ENCODE measurements around the gene KCTD5.
"Not testable (repeated sequence)": the region's sequence is repeated elsewhere in the genome, so short reads cannot be mapped to it uniquely, and the experiment has no call there.

Gene KCTD5

DNA sequence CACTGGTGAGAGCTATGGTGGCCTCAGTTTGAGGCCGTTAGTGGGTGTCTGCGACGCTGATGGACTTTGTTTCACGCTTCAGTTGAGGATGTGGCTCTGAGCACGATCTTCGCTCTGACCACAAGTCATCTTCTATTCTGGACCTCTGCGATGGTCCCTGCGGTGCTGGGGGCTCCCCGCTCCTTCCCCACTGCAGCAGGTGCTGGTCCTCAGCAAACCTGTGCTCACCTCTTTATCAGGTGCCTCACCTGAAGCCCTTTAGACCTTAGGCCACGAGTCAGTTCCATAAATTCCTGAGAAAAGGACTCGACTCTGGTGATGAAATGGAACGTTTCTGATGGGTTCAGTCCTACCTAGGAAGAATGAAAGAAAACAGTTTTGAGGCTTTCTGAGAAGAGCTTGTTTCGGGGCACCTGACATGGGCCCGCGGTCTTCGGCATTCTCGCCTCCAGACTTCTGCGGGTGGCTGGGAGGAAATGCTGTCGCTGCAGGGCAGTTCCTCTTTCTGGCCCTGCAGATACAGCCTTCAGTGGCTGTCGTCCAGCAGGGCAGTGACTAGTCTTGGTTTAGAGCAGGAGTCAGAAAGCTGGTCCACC is 4.7 kb downstream of the KCTD5 start:
- no peak overlapping the region for H3K4me3 ChIP-seq (replicated peaks; ENCODE audit: low read depth, low read length)
- DNase-seq (ENCODE audit: low read depth), result no peak
- TF ChIP-seq, protein P1, sequence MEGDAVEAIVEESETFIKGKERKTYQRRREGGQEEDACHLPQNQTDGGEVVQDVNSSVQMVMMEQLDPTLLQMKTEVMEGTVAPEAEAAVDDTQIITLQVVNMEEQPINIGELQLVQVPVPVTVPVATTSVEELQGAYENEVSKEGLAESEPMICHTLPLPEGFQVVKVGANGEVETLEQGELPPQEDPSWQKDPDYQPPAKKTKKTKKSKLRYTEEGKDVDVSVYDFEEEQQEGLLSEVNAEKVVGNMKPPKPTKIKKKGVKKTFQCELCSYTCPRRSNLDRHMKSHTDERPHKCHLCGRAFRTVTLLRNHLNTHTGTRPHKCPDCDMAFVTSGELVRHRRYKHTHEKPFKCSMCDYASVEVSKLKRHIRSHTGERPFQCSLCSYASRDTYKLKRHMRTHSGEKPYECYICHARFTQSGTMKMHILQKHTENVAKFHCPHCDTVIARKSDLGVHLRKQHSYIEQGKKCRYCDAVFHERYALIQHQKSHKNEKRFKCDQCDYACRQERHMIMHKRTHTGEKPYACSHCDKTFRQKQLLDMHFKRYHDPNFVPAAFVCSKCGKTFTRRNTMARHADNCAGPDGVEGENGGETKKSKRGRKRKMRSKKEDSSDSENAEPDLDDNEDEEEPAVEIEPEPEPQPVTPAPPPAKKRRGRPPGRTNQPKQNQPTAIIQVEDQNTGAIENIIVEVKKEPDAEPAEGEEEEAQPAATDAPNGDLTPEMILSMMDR (IDR thresholded peaks at IDR 0.05; ENCODE audit: low read length, missing control alignments), result no peak

DNA sequence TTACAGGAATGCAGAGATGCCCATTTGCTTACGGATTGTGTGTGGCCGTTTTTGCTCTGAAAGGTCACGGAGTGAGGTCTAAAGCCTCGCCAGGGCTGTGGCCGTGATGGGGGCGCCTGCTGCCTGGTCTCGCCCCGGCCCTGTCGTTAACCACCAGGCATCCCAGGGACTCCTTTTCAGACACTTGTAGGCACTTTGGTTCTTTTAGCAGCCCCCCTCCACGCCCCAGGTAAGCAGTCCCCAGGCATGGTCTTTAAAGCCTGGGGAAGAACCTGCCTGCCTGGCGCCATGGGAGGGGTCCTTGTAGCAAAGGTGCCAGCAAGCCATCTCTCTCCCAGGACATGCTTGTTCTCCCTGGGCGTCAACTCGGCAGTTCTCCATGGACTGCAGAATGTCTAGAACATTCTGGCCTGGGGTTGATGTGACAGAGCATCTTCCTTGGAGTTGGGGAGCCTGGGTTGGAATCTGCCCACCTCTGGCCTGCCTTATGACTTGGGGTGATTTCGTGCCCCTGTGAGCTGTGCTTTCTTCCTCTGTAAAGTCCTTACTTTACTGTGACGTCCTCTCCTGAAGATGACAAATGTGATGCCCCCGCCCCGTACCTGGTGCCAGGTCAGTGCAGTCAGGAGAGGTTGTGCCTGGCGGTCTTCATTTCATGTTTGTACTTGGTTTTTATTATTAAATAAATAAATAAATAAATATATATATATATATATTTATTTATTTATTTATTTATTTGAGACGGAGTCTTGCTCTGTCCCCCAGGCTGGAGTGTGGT is 5.4 kb downstream of the KCTD5 start:
- H3K4me3 ChIP-seq (replicated peaks; ENCODE audit: low read depth, low read length), result no peak overlapping the region
- DNase-seq (ENCODE audit: low read depth), result no peak
- TF ChIP-seq, protein P1 (IDR thresholded peaks at IDR 0.05; ENCODE audit: low read length, missing control alignments), result no peak

DNA sequence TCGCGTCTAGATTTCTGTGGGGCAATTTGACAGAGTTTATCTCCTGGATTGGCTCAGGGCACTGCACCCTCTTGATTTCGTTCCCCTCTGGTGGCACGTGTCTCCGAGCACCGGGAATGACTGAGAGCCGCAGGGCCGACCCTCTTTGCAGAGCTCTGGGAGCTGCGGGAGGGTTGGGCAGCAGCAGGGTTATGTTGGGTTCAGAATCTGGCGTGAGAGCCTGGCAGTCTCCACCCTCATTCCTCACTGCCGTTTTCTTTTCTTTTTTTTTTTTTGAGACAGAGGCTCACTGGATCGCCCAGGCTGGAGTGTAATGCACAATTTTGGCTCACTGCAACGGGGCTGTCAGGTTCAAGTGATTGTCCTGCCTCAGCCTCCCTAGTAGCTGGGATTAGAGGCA is 7.1 kb downstream of the KCTD5 start:
- not testable (repeated sequence) for DNase-seq (ENCODE audit: low read depth); H3K4me3 ChIP-seq (replicated peaks; ENCODE audit: low read depth, low read length)

DNA sequence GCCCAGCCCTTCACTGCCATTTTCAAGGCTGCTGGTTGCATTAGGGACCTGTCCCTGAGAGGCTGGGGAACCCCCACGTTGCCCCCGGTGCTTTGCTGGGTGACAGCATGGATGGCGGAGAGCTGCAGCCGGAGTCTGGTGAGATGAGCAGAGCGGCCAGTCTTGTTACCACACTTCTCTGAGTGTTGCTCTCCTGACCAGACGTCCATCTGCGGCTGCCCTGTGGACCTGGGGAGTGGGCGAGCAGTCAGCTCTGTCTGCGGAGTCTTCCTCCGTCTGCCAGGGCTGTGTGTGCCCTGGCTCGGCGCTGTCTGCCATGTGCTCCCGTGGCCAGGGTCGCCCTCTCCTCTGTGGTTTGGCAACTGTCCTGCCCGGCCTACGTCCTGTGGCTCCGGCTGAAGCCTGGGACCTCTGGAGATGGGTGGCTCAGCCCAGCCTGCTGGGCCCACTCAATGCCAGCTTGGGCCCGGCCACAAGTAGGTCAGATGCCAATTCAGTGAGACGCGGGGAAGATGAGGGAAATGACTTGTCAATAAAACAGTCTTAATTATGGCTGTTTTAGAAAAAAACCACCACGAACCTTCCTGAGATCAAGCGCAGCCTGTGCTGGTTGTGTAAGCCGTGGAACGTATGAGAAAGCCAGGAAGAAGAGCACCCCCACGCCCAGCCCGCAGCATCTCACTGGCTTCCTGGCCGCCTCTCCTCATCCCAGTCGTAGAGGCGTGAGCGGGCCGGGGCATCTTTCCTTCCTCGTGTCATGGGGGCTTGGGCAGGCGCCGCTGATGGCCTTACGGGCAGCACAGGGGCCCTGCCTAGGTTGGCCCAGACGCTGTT is 7.9 kb downstream of the KCTD5 start:
- no peak for DNase-seq (ENCODE audit: low read depth)
- TF ChIP-seq, protein P1 (IDR thresholded peaks at IDR 0.05; ENCODE audit: low read length, missing control alignments), result no peak
- H3K4me3 ChIP-seq (replicated peaks; ENCODE audit: low read depth, low read length), result no peak overlapping the region

DNA sequence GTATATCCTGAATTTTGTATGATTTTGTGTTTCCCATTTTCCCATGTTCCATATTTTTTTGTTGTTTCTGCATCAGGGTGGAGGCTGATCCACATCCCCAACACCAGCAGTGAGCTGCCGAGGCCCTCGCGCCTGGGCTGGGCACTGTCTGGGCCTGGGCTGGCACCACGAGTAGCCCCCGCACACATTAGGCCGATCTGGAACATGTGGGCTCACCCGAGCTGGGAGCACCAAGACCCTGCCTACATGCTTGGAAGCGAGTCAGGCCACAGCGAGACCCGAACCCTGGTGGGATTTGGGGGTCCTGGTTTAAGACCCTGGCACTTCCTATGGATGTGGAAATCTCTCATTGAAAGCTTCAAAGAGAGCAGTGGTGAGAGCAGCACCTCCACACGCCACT is 8.5 kb downstream of the KCTD5 start:
- DNase-seq (ENCODE audit: low read depth), result no peak
- no peak overlapping the region for H3K4me3 ChIP-seq (replicated peaks; ENCODE audit: low read depth, low read length)
- TF ChIP-seq, protein P1 (IDR thresholded peaks at IDR 0.05; ENCODE audit: low read length, missing control alignments), result no peak

DNA sequence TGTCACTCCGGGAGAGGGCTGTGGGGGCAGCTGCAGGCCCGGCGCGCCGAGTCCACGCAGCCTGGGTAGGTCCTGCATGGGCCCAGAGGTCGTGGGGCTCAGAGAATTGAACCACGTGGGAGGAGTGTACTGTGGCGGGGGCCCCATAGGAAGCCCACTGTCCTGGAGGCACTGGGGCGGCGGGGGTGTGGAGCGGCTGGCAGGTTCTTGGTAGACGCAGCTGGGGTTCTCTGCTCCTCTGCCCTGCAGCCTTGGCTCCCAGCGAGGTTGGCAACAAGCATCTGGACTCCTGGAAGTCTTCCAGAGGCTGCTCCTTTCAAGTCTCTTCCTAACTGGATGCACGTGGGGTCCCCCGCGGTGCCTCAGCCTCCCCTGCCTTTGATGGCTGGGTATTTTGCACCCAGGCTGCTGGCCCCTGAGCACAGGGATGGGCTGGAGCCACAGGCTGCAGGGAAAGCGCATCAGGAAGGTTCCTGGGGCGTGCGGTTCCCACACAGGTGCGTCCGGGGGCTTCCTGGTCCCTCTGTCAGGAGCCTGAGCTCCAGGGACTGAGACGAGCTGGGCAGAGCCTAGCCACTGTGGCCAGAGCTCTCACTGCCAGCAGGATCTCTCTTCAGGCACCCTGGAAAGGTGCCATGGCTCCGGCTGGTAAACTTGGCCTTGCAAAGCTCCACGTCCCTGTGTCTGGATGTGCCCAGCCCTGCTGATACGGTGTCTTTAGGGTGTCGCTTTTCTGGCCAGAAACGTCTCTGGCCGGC is 9.3 kb downstream of the KCTD5 start:
- TF ChIP-seq, protein P1 (IDR thresholded peaks at IDR 0.05; ENCODE audit: low read length, missing control alignments), result no peak
- H3K4me3 ChIP-seq (replicated peaks; ENCODE audit: low read depth, low read length), result no peak overlapping the region
- DNase-seq (ENCODE audit: low read depth), result no peak

All from fibroblast of pulmonary artery (primary cell).